CD8-positive, alpha-beta memory T cell (primary cell): ENCODE measurements around the gene IFNAR1. TPM values are rescaled to one million over a fixed set of nuclear protein-coding genes. Genes with fewer than 3 reads are reported as not detected.

ENCODE experiments used
- CTCF ChIA-PET: fragments of 350-600 bp; sonication (Branson Sonifier 250); formaldehyde crosslinking; loops from one replicate; lab custom pipeline; 2021; ENCODE audit warnings: antibody characterized with exemption; lab: Charles Lee
- POLR2A ChIA-PET: fragments of 350-600 bp; sonication (Branson Sonifier 250); formaldehyde crosslinking; loops from one replicate; lab custom pipeline; 2021; ENCODE audit warnings: antibody characterized with exemption; lab: Charles Lee
- DNase-seq, 5 donors: peaks; one replicate each; pipeline versions ENCODE4 v3.0.0 to v3.0.0-alpha.2; 2020 to 2022; ENCODE audit warnings: mixed read lengths in 1 of 5
- H3K27ac ChIP-seq: one replicate; pipeline ENCODE4 v1.7.0; 2013; ENCODE audit warnings: low read depth, mild to moderate bottlenecking, low read length, moderate library complexity
- H3K27me3 ChIP-seq: 2 replicates; pipeline ENCODE4 v1.7.0; 2013; ENCODE audit warnings: low read length, mild to moderate bottlenecking; ENCODE audit not compliant: insufficient read depth, poor library complexity, severe bottlenecking
- H3K36me3 ChIP-seq: 2 replicates; pipeline ENCODE4 v1.7.0; 2013; ENCODE audit warnings: mild to moderate bottlenecking, low read length, moderate library complexity; ENCODE audit not compliant: insufficient read depth
- H3K4me1 ChIP-seq: 2 replicates; pipeline ENCODE4 v1.7.0; 2013; ENCODE audit warnings: mild to moderate bottlenecking, low read length, moderate library complexity; ENCODE audit not compliant: insufficient read depth
- H3K4me3 ChIP-seq: 2 replicates; pipeline ENCODE4 v1.7.0; 2013; ENCODE audit warnings: mild to moderate bottlenecking, low read length
- H3K9me3 ChIP-seq: 2 replicates; pipeline ENCODE4 v1.7.0; 2013; ENCODE audit warnings: mild to moderate bottlenecking, low read length
- H3K27ac Mint-ChIP-seq, 8 donors: one replicate each; pipeline ENCODE4 v1.8.0; 2020 to 2021; ENCODE audit warnings: mixed read lengths in 8 of 8, mild to moderate bottlenecking in 6 of 8, inconsistent platforms in 3 of 8, moderate library complexity in 3 of 8
- H3K27me3 Mint-ChIP-seq, 2 donors: one replicate each; pipeline ENCODE4 v1.8.0; 2020 to 2021; ENCODE audit warnings: mixed read lengths in 2 of 2, mild to moderate bottlenecking in 1 of 2, moderate library complexity in 1 of 2
- H3K36me3 Mint-ChIP-seq, 3 donors: one replicate each; pipeline ENCODE4 v1.8.0; 2020 to 2021; ENCODE audit warnings: mixed read lengths in 3 of 3, inconsistent platforms in 1 of 3, mild to moderate bottlenecking in 1 of 3
- H3K4me1 Mint-ChIP-seq, 3 donors: one replicate each; pipeline ENCODE4 v1.8.0; 2020 to 2021; ENCODE audit warnings: mixed read lengths in 3 of 3, inconsistent platforms in 1 of 3, mild to moderate bottlenecking in 1 of 3
- H3K4me3 Mint-ChIP-seq, 7 donors: one replicate each; pipeline ENCODE4 v1.8.0; 2020 to 2021; ENCODE audit warnings: mixed read lengths in 7 of 7, mild to moderate bottlenecking in 6 of 7, moderate library complexity in 4 of 7, inconsistent platforms in 2 of 7
- H3K9me3 Mint-ChIP-seq, 5 donors: one replicate each; pipeline ENCODE4 v1.8.0; 2020 to 2022; ENCODE audit warnings: mixed read lengths in 5 of 5, mild to moderate bottlenecking in 3 of 5, moderate library complexity in 2 of 5, inconsistent platforms in 1 of 5
- polyA plus RNA-seq: library from polyadenylated mRNA; unstranded; fragments of 300-500 nt; fragmentation: Illumina TruSeq; gene quantifications from one replicate; pipeline ENCODE4 v1.2.3, GENCODE V29; 2021
- total RNA-seq, 2 experiments: library from RNA; stranded (reverse); gene quantifications; one replicate each; pipeline ENCODE4 v1.2.3, GENCODE V29; 2021

The IFNAR1 gene
- total and polyA plus RNA-seq, 3 experiments from 2014 or later = 31.6 to 54.6 (median 34.1) TPM

DNA sequence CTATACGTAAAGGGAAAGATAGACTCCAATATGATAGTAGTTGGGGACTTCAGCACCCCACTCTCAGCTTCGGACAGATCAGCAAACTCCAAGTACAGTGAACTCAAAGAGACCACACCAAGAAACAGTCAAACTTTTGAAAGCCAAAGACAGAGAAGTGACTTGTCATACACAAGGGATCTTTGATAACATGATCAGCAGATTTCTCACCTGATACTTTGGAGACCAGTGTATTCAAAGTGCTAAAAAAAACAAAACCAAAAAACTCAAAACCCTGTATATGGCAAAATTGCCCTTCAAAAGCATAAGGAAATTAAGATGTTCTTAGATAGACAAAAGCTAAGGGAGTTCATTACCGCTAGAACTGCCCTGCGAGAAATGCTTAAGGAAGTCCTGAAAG lies 9.4 kb downstream of the IFNAR1 start:
- CTCF ChIA-PET = interaction anchor here (4.8 kb wide), 1 partner anchor 27 kb away, joined by 27 read pairs; no protein-coding TSS in a partner anchor
- Mint-ChIP-seq H3K36me3 (peaks cover 11 to 50% (median 22%) of the 10 kb centered on the region in 3 donors), H3K27me3 (no peaks in the 10 kb centered on the region), H3K4me1 (peaks cover 42 to 66% (median 53%) of the 10 kb centered on the region in 3 donors), H3K9me3 (peaks cover 0 to 7% (median 4%) of the 10 kb centered on the region in 5 donors), H3K4me3 (peak overlapping the region in 1 of 7 donors; percentile 6), H3K27ac (no peak overlapping the region)
- Histone ChIP-seq H3K36me3 (no peaks in the 10 kb centered on the region), H3K9me3 (peaks cover 5% of the 10 kb centered on the region), H3K27ac (no peak overlapping the region), H3K4me3 (no peak overlapping the region), H3K27me3 (no peaks in the 10 kb centered on the region), H3K4me1 (peaks cover 26% of the 10 kb centered on the region)
- POLR2A ChIA-PET = no interaction called here
- no peak for DNase-seq

- Mint-ChIP-seq H3K27me3 (no peaks in the 10 kb centered on the region), H3K9me3 (peaks cover 0 to 7% (median 4%) of the 10 kb centered on the region in 5 donors), H3K36me3 (peaks cover 11 to 51% (median 22%) of the 10 kb centered on the region in 3 donors), H3K4me3 (no peak overlapping the region), H3K27ac (no peak overlapping the region), H3K4me1 (peaks cover 41 to 62% (median 49%) of the 10 kb centered on the region in 3 donors)
- Histone ChIP-seq H3K27me3 (no peaks in the 10 kb centered on the region), H3K4me3 (no peak overlapping the region), H3K9me3 (peaks cover 5% of the 10 kb centered on the region), H3K4me1 (peaks cover 24% of the 10 kb centered on the region), H3K27ac (no peak overlapping the region), H3K36me3 (no peaks in the 10 kb centered on the region)
- no peak for DNase-seq
- ChIA-PET CTCF (no interaction called here), POLR2A (no interaction called here)
Measured at GRCh38 chr21:33334824-33335223, 10.1 kb downstream of the IFNAR1 start.

GRCh38 chr21:33339135-33339534 lies 14.4 kb downstream of the IFNAR1 start:
- Histone ChIP-seq H3K27me3 (no peaks in the 10 kb centered on the region), H3K27ac (no peak overlapping the region), H3K4me1 (no peaks in the 10 kb centered on the region), H3K4me3 (no peak overlapping the region), H3K36me3 (peaks cover 6% of the 10 kb centered on the region), H3K9me3 (no peaks in the 10 kb centered on the region)
- ChIA-PET CTCF (interaction anchor here (0.7 to 3.3 kb wide), 5 partner anchors 12 to 106 kb away, joined by 3 to 21 read pairs (median 4); partner anchors contain the start of gene IFNAR1), POLR2A (no interaction called here)
- Mint-ChIP-seq H3K27ac (no peak overlapping the region), H3K9me3 (no peaks in the 10 kb centered on the region), H3K36me3 (peaks cover 4 to 55% (median 13%) of the 10 kb centered on the region in 3 donors), H3K4me1 (peaks cover 13 to 25% (median 22%) of the 10 kb centered on the region in 3 donors), H3K4me3 (no peak overlapping the region), H3K27me3 (no peaks in the 10 kb centered on the region)
- DNase-seq = no peak

- no peaks in the 10 kb centered on the region for H3K27me3 Mint-ChIP-seq
- H3K27ac ChIP-seq = no peak overlapping the region
Measured at GRCh38 chr21:33339918-33340317, 15.1 kb downstream of the IFNAR1 start.

DNA sequence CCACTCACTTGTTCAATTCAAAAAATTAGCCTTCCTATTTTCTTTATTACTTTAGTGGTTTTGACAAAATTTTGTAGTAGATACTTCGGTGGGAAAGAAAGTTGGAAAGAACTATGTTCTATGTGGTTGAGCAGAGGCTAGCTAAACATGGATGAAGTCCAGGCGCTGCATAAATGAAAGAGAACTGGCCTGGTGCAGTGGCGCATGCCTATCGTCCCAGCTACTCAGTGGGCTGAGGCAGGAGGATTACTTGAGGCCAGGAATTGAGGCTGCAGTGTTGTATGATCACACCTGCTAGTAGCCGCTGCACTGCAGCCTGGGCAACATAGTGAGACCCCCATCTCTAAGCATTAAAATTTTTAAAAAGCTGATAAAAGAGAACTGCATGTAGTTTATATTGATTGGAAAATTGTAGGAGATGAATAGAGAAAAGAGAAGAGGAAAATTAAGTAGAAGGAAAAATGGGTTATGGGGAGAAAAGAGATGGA lies 21.0 kb downstream of the IFNAR1 start:
- CTCF ChIA-PET = interaction anchor here (1.0 kb wide), 1 partner anchor 101 kb away, joined by 4 read pairs; no protein-coding TSS in a partner anchor
- Mint-ChIP-seq H3K27me3 (no peaks in the 10 kb centered on the region), H3K36me3 (peaks cover 0 to 76% (median 15%) of the 10 kb centered on the region in 3 donors), H3K4me1 (peaks cover 3 to 23% (median 7%) of the 10 kb centered on the region in 3 donors), H3K9me3 (no peaks in the 10 kb centered on the region), H3K4me3 (no peak overlapping the region), H3K27ac (peak overlapping the region in 2 of 8 donors; percentile 31 to 61)
- no peak for DNase-seq
- Histone ChIP-seq H3K4me3 (no peak overlapping the region), H3K27ac (no peak overlapping the region), H3K4me1 (peaks cover 12% of the 10 kb centered on the region), H3K27me3 (no peaks in the 10 kb centered on the region), H3K36me3 (peaks cover 6% of the 10 kb centered on the region), H3K9me3 (no peaks in the 10 kb centered on the region)
- POLR2A ChIA-PET = interaction anchor here (0.6 kb wide), 1 partner anchor 9 kb away, joined by 3 read pairs; no protein-coding TSS in a partner anchor

More at GRCh38 chr21:33339918-33340317, 15.1 kb downstream of the IFNAR1 start:
- H3K36me3 ChIP-seq = peaks cover 6% of the 10 kb centered on the region
- Mint-ChIP-seq H3K4me1 (peaks cover 12 to 22% (median 17%) of the 10 kb centered on the region in 3 donors), H3K36me3 (peaks cover 4 to 57% (median 13%) of the 10 kb centered on the region in 3 donors), H3K27ac (peak overlapping the region in 4 of 8 donors; percentile 20 to 91 (median 74)), H3K4me3 (no peak overlapping the region), H3K9me3 (no peaks in the 10 kb centered on the region)
- CTCF ChIA-PET = interaction anchor here (1.6 to 3.3 kb wide), 4 partner anchors 9 to 28 kb away, joined by 4 to 21 read pairs (median 4); no protein-coding TSS in a partner anchor
- no peaks in the 10 kb centered on the region for H3K27me3 ChIP-seq
- no peaks in the 10 kb centered on the region for H3K4me1 ChIP-seq
- no peak overlapping the region for H3K4me3 ChIP-seq
- H3K9me3 ChIP-seq = no peaks in the 10 kb centered on the region
- POLR2A ChIA-PET = no interaction called here
- DNase-seq = no peak

- H3K4me3 ChIP-seq = no peak overlapping the region
- ChIA-PET POLR2A (no interaction called here), CTCF (interaction anchor here (0.9 to 1.5 kb wide), 3 partner anchors 25 to 96 kb away, joined by 3 to 6 read pairs (median 3); no protein-coding TSS in a partner anchor)
- Mint-ChIP-seq H3K4me1 (peaks cover 3 to 18% (median 5%) of the 10 kb centered on the region in 3 donors), H3K9me3 (no peaks in the 10 kb centered on the region), H3K27ac (no peak overlapping the region), H3K27me3 (no peaks in the 10 kb centered on the region), H3K4me3 (no peak overlapping the region), H3K36me3 (peaks cover 0 to 76% (median 13%) of the 10 kb centered on the region in 3 donors)
- DNase-seq = no peak
- no peaks in the 10 kb centered on the region for H3K9me3 ChIP-seq
- no peak overlapping the region for H3K27ac ChIP-seq
- peaks cover 3% of the 10 kb centered on the region for H3K36me3 ChIP-seq
- H3K4me1 ChIP-seq = peaks cover 14% of the 10 kb centered on the region
- H3K27me3 ChIP-seq = no peaks in the 10 kb centered on the region
Measured at GRCh38 chr21:33348706-33349105, 23.9 kb downstream of the IFNAR1 start.

DNA sequence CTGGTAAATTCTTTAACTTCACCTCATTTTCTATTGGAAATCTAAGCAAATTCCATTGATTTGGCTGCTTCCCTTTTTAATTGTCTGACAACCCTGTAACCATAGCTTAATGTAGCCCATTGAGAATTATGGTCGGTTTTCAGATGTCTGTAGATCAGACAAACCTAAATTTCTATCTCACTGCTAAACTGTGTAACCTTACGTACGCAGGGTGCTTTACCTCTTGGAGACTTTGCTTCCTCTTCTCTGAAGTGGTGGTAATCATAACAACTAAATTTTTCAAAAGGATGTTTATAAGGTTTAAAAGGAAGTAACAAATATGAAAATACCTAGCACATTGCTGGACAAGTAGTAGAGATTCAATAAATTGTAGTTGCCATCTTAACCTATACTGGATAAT lies 25.9 kb downstream of the IFNAR1 start:
- ChIA-PET POLR2A (interaction anchor here (1.5 kb wide), 1 partner anchor 12 kb away, joined by 3 read pairs; no protein-coding TSS in a partner anchor), CTCF (interaction anchor here (1.2 to 1.7 kb wide), 3 partner anchors 11 to 96 kb away, joined by 3 to 7 read pairs (median 3); no protein-coding TSS in a partner anchor)
- H3K27me3 Mint-ChIP-seq = no peaks in the 10 kb centered on the region
- Histone ChIP-seq H3K27ac (no peak overlapping the region), H3K27me3 (no peaks in the 10 kb centered on the region), H3K9me3 (no peaks in the 10 kb centered on the region), H3K4me3 (no peak overlapping the region), H3K4me1 (peaks cover 14% of the 10 kb centered on the region), H3K36me3 (peaks cover 10% of the 10 kb centered on the region)
- no peaks in the 10 kb centered on the region for H3K9me3 Mint-ChIP-seq
- peaks cover 7 to 25% (median 10%) of the 10 kb centered on the region in 3 donors for H3K4me1 Mint-ChIP-seq
- H3K4me3 Mint-ChIP-seq = no peak overlapping the region
- peak in 1 of 5 donors; percentile 54 for DNase-seq
- peak overlapping the region in 4 of 8 donors; percentile 10 to 40 (median 25) for H3K27ac Mint-ChIP-seq
- H3K36me3 Mint-ChIP-seq = peaks cover 0 to 76% (median 14%) of the 10 kb centered on the region in 3 donors

DNA sequence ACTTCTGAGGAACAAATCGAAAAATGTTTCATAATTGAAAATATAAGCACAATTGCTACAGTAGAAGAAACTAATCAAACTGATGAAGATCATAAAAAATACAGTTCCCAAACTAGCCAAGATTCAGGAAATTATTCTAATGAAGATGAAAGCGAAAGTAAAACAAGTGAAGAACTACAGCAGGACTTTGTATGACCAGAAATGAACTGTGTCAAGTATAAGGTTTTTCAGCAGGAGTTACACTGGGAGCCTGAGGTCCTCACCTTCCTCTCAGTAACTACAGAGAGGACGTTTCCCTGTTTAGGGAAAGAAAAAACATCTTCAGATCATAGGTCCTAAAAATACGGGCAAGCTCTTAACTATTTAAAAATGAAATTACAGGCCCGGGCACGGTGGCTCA lies 30.6 kb downstream of the IFNAR1 start:
- Mint-ChIP-seq H3K27ac (peak overlapping the region in 4 of 8 donors; percentile 11 to 70 (median 42)), H3K4me1 (peaks cover 7 to 18% (median 10%) of the 10 kb centered on the region in 3 donors), H3K36me3 (peaks cover 0 to 62% (median 11%) of the 10 kb centered on the region in 3 donors), H3K27me3 (no peaks in the 10 kb centered on the region), H3K4me3 (no peak overlapping the region), H3K9me3 (no peaks in the 10 kb centered on the region)
- Histone ChIP-seq H3K27me3 (no peaks in the 10 kb centered on the region), H3K27ac (no peak overlapping the region), H3K4me1 (peaks cover 7% of the 10 kb centered on the region), H3K4me3 (no peak overlapping the region), H3K9me3 (no peaks in the 10 kb centered on the region), H3K36me3 (peaks cover 10% of the 10 kb centered on the region)
- no peak for DNase-seq
- POLR2A ChIA-PET = interaction anchor here (0.6 to 1.0 kb wide), 2 partner anchors 9 to 249 kb away, joined by 3 to 6 read pairs; no protein-coding TSS in a partner anchor
- CTCF ChIA-PET = interaction anchor here (1.2 kb wide), 1 partner anchor 31 kb away, joined by 4 read pairs; the partner anchor contains the start of gene IFNAR1
